Vagina (tissue), 2 donors: Measurements from ENCODE around the gene FBXO2. TPM values are rescaled to one million over a fixed set of nuclear protein-coding genes. Genes with fewer than 3 reads are reported as not detected.

Experiments
- DNase-seq, 2 donors: peaks; one replicate each; pipeline ENCODE4 v3.0.0-alpha.2; 2017; ENCODE audit errors: extremely low spot score in 2 of 2
- H3K27ac ChIP-seq: fragments of 200-600 bp; sonication (generic); one replicate; pipeline ENCODE4 v1.5.1; 2019
- H3K27me3 ChIP-seq: fragments of 200-600 bp; sonication (generic); one replicate; pipeline ENCODE4 v1.5.1; 2019
- H3K36me3 ChIP-seq, 2 donors: fragments of 200-600 bp; sonication (generic); one replicate each; pipeline ENCODE4 v1.5.1; 2017 to 2019
- H3K4me1 ChIP-seq: fragments of 200-600 bp; sonication (generic); one replicate; pipeline ENCODE4 v1.5.1; 2019
- H3K4me3 ChIP-seq, 2 donors: fragments of 200-600 bp; sonication (generic); 1 replicate in 1 of 2; 2 replicates in 1 of 2; pipeline ENCODE4 v1.5.1; 2016 to 2019
- H3K9me3 ChIP-seq: fragments of 200-600 bp; sonication (generic); one replicate; pipeline ENCODE4 v1.5.1; 2019
- POLR2A ChIP-seq, 2 donors: fragments of 450-650 bp; IDR thresholded peaks; one replicate each; pipeline ENCODE4 v1.6.1; 2017; ENCODE audit warnings: antibody characterized with exemption in 2 of 2, mild to moderate bottlenecking in 2 of 2, moderate library complexity in 2 of 2
- POLR2AphosphoS5 ChIP-seq, 2 donors: sonication (generic); formaldehyde crosslinking; IDR thresholded peaks; one replicate each; pipeline ENCODE4 v1.9.0; 2017; ENCODE audit warnings: antibody characterized with exemption in 2 of 2, mild to moderate bottlenecking in 2 of 2, low read depth in 1 of 2; ENCODE audit not compliant: insufficient read depth in 1 of 2
- intact Hi-C: fragments of 100-400 bp; cut with DNase I; formaldehyde crosslinking; loops from one replicate; pipeline ENCODE4 v1.15.1; 2023
- total RNA-seq: library from RNA; depleted of rRNA; stranded (reverse); fragments of >200 nt; gene quantifications from one replicate; pipeline ENCODE4 v1.2.3, GENCODE V29; 2016
- TF ChIP-seq, protein P1 (sequence below), 3 experiments: fragments of 450-650 bp in 2 of 3; fragments of 200-600 bp in 1 of 3; sonication (generic) in 1 of 3; IDR thresholded peaks; one replicate each; pipeline ENCODE4 v1.5.1; 2017 to 2019; ENCODE audit warnings: antibody characterized with exemption in 3 of 3, mild to moderate bottlenecking in 2 of 3, moderate library complexity in 2 of 3

FBXO2 gene
- total RNA-seq, 1 donor from 2014 or later = 27.3 TPM

DNA sequence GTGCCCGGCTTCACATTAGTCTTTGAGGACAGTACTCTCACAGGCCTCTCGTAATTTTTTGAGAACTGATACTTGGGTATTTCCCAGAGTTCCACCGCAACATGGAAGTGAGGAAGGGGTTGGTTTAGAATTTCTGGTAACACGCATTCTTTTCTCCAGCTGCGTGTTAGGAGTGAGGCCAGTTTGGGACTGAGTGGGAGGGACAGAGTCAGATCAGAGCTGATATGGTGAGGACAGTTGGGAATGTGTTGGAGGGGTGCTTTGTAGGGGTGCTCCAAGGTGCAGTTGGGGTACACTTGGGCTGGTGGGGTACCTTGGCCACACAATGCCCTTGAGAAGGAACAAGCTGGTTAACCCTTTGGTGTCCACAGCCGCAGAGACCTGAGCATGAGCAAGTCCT is 16.5 kb upstream of the FBXO2 start:
- Histone ChIP-seq H3K9me3 (no peaks in the 10 kb centered on the region), H3K27me3 (no peaks in the 10 kb centered on the region), H3K36me3 (peaks cover 0 to 17% of the 10 kb centered on the region in 2 donors), H3K4me1 (no peaks in the 10 kb centered on the region), H3K4me3 (no peak overlapping the region), H3K27ac (no peak overlapping the region)
- DNase-seq = no peak
- TF ChIP-seq, protein P1, sequence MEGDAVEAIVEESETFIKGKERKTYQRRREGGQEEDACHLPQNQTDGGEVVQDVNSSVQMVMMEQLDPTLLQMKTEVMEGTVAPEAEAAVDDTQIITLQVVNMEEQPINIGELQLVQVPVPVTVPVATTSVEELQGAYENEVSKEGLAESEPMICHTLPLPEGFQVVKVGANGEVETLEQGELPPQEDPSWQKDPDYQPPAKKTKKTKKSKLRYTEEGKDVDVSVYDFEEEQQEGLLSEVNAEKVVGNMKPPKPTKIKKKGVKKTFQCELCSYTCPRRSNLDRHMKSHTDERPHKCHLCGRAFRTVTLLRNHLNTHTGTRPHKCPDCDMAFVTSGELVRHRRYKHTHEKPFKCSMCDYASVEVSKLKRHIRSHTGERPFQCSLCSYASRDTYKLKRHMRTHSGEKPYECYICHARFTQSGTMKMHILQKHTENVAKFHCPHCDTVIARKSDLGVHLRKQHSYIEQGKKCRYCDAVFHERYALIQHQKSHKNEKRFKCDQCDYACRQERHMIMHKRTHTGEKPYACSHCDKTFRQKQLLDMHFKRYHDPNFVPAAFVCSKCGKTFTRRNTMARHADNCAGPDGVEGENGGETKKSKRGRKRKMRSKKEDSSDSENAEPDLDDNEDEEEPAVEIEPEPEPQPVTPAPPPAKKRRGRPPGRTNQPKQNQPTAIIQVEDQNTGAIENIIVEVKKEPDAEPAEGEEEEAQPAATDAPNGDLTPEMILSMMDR (IDR thresholded peaks at IDR 0.05) = no peak
- intact Hi-C loops = no loop called here

- TF ChIP-seq POLR2AphosphoS5 (IDR thresholded peaks at IDR 0.05; ENCODE audit: insufficient read depth in 1 of 2, low read depth in 1 of 2) = no peak
- TF ChIP-seq, protein P1 (IDR thresholded peaks at IDR 0.05) = no peak
- TF ChIP-seq POLR2A (IDR thresholded peaks at IDR 0.05) = no peak
- H3K27ac ChIP-seq = no peak overlapping the region
- H3K9me3 ChIP-seq = no peaks in the 10 kb centered on the region
- DNase-seq = no peak
- H3K36me3 ChIP-seq = no peaks in the 10 kb centered on the region
- H3K27me3 ChIP-seq = no peaks in the 10 kb centered on the region
- no peaks in the 10 kb centered on the region for H3K4me1 ChIP-seq
- intact Hi-C loops = no loop called here
- no peak overlapping the region for H3K4me3 ChIP-seq
Measured at GRCh38 chr1:11668516-11668915, 14.3 kb upstream of the FBXO2 start.

DNA sequence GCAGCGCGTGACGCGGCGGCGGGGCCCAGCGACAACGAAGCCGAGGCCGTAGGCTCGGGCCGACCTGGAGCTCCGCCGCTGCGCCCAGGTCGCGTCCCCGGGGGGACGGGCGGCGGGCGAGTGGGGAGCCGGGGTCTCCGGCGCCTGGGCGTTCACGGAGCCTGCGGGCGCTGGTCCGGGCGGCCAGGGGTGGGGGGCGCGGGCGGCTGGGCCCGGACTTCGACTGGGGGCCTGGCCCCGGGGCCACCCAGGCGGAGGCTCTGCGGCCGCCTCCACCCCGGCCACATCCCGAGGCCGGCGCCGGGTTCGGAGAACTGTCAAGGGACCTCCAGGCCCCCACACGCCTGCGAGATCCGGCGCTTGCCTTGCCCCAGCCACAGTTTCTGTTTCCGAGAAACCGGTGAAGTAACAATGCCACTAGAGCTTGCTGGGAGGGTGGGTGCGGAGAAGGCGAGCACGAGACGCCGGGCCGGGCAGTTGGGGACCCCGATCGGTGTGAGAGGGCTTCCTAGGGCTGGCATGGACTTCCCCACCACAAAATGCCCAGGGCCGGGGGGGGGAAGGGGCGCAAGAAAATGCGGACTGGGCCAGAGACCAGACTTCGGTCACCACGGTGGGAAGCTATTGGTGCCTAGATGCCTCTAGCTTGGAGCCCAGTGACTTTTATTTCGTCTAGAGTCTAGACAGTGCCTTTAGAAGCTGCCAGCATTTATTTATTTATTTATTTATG is 10.3 kb upstream of the FBXO2 start:
- H3K36me3 ChIP-seq = peaks cover 0 to 13% of the 10 kb centered on the region in 2 donors
- H3K27ac ChIP-seq = peak overlapping the region; percentile 80
- H3K27me3 ChIP-seq = no peaks in the 10 kb centered on the region
- TF ChIP-seq, protein P1 (IDR thresholded peaks at IDR 0.05) = no peak
- TF ChIP-seq POLR2AphosphoS5 (IDR thresholded peaks at IDR 0.05; ENCODE audit: insufficient read depth in 1 of 2, low read depth in 1 of 2) = peak in 1 of 2 donors; percentile 41
- no peak for TF ChIP-seq POLR2A (IDR thresholded peaks at IDR 0.05)
- no peak for DNase-seq
- no peaks in the 10 kb centered on the region for H3K9me3 ChIP-seq
- H3K4me1 ChIP-seq = no peaks in the 10 kb centered on the region
- intact Hi-C loops = loop anchor here (1.0 to 5.0 kb wide), 2 partner anchors 17 to 238 kb away; partner anchors contain the start of gene MAD2L2
- H3K4me3 ChIP-seq = peak overlapping the region; percentile 57 to 73

DNA sequence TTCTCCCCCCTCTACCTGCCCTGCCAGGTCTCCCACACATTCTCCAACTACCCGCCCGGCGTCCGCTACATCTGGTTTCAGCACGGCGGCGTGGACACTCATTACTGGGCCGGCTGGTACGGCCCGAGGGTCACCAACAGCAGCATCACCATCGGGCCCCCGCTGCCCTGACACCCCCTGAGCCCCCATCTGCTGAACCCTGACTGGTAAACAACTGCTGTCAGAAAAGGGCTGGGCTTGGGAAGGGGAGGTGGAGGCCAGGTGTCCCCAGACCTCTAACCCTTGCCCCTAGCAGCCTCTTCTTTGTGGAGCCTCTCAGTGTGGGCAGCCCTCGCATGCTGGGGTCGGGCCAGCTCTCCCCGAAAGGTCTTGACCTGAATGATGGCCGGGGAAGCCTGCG is 6.9 kb upstream of the FBXO2 start:
- Histone ChIP-seq H3K27ac (no peak overlapping the region), H3K4me3 (no peak overlapping the region), H3K4me1 (peaks cover under 1% of the 10 kb centered on the region), H3K36me3 (peaks cover 0 to 13% of the 10 kb centered on the region in 2 donors), H3K9me3 (no peaks in the 10 kb centered on the region), H3K27me3 (no peaks in the 10 kb centered on the region)
- intact Hi-C loops = loop anchor here (5.0 kb wide), 1 partner anchor 241 kb away; no protein-coding TSS in a partner anchor
- no peak for TF ChIP-seq POLR2AphosphoS5 (IDR thresholded peaks at IDR 0.05; ENCODE audit: insufficient read depth in 1 of 2, low read depth in 1 of 2)
- TF ChIP-seq POLR2A (IDR thresholded peaks at IDR 0.05) = no peak
- TF ChIP-seq, protein P1 (IDR thresholded peaks at IDR 0.05) = no peak
- no peak for DNase-seq

GRCh38 chr1:11659748-11660147 is 5.5 kb upstream of the FBXO2 start:
- no peak for DNase-seq
- intact Hi-C loops = loop anchor here (5.0 kb wide), 1 partner anchor 243 kb away; no protein-coding TSS in a partner anchor
- TF ChIP-seq POLR2A (IDR thresholded peaks at IDR 0.05) = no peak
- TF ChIP-seq, protein P1 (IDR thresholded peaks at IDR 0.05) = no peak
- no peak for TF ChIP-seq POLR2AphosphoS5 (IDR thresholded peaks at IDR 0.05; ENCODE audit: insufficient read depth in 1 of 2, low read depth in 1 of 2)
- H3K9me3 ChIP-seq = no peaks in the 10 kb centered on the region
- peaks cover 12% of the 10 kb centered on the region for H3K4me1 ChIP-seq
- peaks cover 0 to 13% of the 10 kb centered on the region in 2 donors for H3K36me3 ChIP-seq
- no peak overlapping the region for H3K4me3 ChIP-seq
- H3K27me3 ChIP-seq = no peaks in the 10 kb centered on the region
- no peak overlapping the region for H3K27ac ChIP-seq
